Stimulated activated CD4-positive, alpha-beta T cell treated with anti-CD3 and anti-CD28 coated beads, Interleukin-12 subunit alpha, Interleukin-12 subunit beta, amount 100 ng/mL, for 24 hours (primary cell): Measurements from ENCODE around the gene RRAD.
A peak's percentile ranks its signal among the peaks of the same experiment; 100 is the strongest.

Experiments used
- DNase-seq, 2 experiments: peaks; one replicate each; pipeline ENCODE4 v3.0.0-alpha.2; 2020; ENCODE audit warnings: low read depth in 2 of 2

RRAD gene

GRCh38 chr16:66881014-66881417, 44.3 kb downstream of the RRAD start:
- DNase-seq: no peak

GRCh38 chr16:66880288-66881013, 44.9 kb downstream of the RRAD start, which contains the start of gene PDP2:
PDP2 (plus strand) TSS chr16:66880515; CDS start chr16:66884285, 3,770 bp downstream.
- peak; percentile 79 to 93 for DNase-seq

GRCh38 chr16:66878067-66878466, 47.3 kb downstream of the RRAD start:
- DNase-seq: peak; percentile 28 to 68

GRCh38 chr16:66874079-66874775, 51.1 kb downstream of the RRAD start:
- no peak for DNase-seq

GRCh38 chr16:66873685-66874055, 51.7 kb downstream of the RRAD start:
- DNase-seq: no peak

- peak; percentile 85 to 94 for DNase-seq
Observed at GRCh38 chr16:66872943-66873684, 52.2 kb downstream of the RRAD start.

- DNase-seq: no peak
Observed at GRCh38 chr16:66872559-66872942, 52.8 kb downstream of the RRAD start.

- no peak for DNase-seq
Observed at GRCh38 chr16:66871840-66872239, 53.5 kb downstream of the RRAD start.
